Measurements from ENCODE around the gene MRGPRD. TPM values are rescaled to one million over a fixed set of nuclear protein-coding genes. Genes with fewer than 3 reads are reported as not detected.

MRGPRD gene
- total and polyA plus RNA-seq, 5 donors from 2014 or later: 0.50 TPM; not detected in 4

DNA sequence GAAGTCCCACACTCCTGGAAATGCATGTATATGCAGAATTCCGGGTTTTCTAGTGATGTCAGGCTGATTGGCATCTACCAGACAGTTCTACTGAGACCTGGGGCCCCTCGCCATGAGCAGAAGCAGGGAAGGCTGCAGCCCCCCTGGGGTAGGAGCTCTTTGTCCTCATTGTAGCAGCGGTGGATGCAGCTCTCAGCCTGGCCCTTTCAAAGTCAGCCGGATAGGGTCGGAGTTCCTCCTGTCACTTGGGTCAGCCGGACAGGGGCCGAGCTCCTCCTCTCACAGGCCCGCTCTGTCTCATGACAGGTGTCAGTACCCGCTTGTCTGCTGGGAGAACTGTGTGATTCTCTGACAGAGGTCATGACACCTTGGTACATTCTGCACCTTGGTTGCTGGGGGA is 30.0 kb downstream of the MRGPRD start:
- H3K4me3 Mint-ChIP-seq: no peak overlapping the region
- H3K27ac Mint-ChIP-seq: no peak overlapping the region
- H3K27me3 ChIP-seq (ENCODE audit: control insufficient read depth, insufficient read depth, low read length): no peaks in the 10 kb centered on the region

DNA sequence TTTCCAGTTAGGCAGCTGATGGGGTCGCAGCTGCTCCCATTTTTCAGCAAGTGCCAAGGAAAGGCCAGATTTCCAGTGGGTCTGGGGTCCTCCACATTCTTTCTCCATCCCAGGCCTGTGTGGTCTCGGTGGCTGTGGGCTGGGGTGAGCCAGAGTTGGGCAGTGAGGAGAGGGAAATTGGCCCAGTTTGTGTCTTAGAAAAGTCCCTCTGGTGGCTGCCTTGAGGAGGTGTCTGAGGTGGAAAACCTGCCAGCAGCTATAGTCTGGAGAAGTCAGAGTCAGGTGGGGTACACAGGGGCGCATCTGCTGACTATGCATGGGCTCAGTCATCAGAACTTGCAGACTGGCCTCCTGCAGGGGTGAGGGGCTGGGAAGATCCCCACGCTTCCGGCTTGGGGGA is 30.5 kb downstream of the MRGPRD start:
- ATAC-seq (ENCODE audit: low read depth in 2 of 2): no peak
- no peaks in the 10 kb centered on the region for H3K4me1 ChIP-seq (ENCODE audit: control insufficient read depth, insufficient read depth, low read length, poor library complexity, severe bottlenecking)
- Mint-ChIP-seq H3K36me3 (no peaks in the 10 kb centered on the region), H3K4me1 (peaks cover 0 to under 1% (median under 1%) of the 10 kb centered on the region in 4 donors), H3K4me3 (no peak overlapping the region), H3K27ac (no peak overlapping the region), H3K9me3 (no peaks in the 10 kb centered on the region), H3K27me3 (no peaks in the 10 kb centered on the region)
- H3K36me3 ChIP-seq (ENCODE audit: control insufficient read depth, insufficient read depth, low read length): no peaks in the 10 kb centered on the region
- H3K4me3 ChIP-seq (ENCODE audit: low read depth, low read length): no peak overlapping the region
- no peaks in the 10 kb centered on the region for H3K27me3 ChIP-seq (ENCODE audit: control insufficient read depth, insufficient read depth, low read length)
- no peak overlapping the region for H3K27ac ChIP-seq (ENCODE audit: insufficient read depth, low read length, poor library complexity, severe bottlenecking)
- DNase-seq: peak in 1 of 3 donors; percentile 27
- no peaks in the 10 kb centered on the region for H3K9me3 ChIP-seq (ENCODE audit: control insufficient read depth in 2 of 2, low read length in 2 of 2)

More for the DNA sequence above, 30.0 kb downstream of the MRGPRD start:
- no peaks in the 10 kb centered on the region for H3K36me3 Mint-ChIP-seq
- H3K27me3 Mint-ChIP-seq: no peaks in the 10 kb centered on the region
- peaks cover 0 to 4% (median under 1%) of the 10 kb centered on the region in 4 donors for H3K4me1 Mint-ChIP-seq
- H3K4me3 ChIP-seq (ENCODE audit: low read depth, low read length): no peak overlapping the region
- H3K36me3 ChIP-seq (ENCODE audit: control insufficient read depth, insufficient read depth, low read length): no peaks in the 10 kb centered on the region
- no peak for ATAC-seq (ENCODE audit: low read depth in 2 of 2)
- H3K9me3 ChIP-seq (ENCODE audit: control insufficient read depth in 2 of 2, low read length in 2 of 2): no peaks in the 10 kb centered on the region
- no peak for DNase-seq
- no peaks in the 10 kb centered on the region for H3K4me1 ChIP-seq (ENCODE audit: control insufficient read depth, insufficient read depth, low read length, poor library complexity, severe bottlenecking)
- H3K27ac ChIP-seq (ENCODE audit: insufficient read depth, low read length, poor library complexity, severe bottlenecking): no peak overlapping the region
- H3K9me3 Mint-ChIP-seq: no peaks in the 10 kb centered on the region

DNA sequence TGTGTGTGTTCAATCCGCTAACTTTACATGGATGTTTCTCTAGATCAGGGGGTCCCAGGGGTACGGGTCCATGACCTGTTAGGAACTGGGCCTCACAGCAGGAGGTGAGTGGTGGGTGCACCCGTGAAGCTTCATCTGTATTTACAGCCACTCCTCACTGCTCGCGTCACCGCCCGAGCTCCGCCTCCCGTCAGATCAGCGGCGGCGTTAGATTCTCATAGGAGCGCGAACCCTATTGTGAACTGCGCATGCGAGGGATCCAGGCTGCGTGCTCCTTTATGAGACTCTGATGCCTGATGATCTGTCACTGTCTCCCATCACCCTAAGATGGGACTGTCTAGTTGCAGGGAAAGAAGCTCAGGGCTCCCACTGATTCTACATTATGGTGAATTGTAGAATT is 31.9 kb downstream of the MRGPRD start:
- Mint-ChIP-seq H3K36me3 (no peaks in the 10 kb centered on the region), H3K4me3 (no peak overlapping the region), H3K27ac (no peak overlapping the region), H3K9me3 (no peaks in the 10 kb centered on the region), H3K4me1 (no peaks in the 10 kb centered on the region), H3K27me3 (no peaks in the 10 kb centered on the region)
- Histone ChIP-seq H3K36me3 (ENCODE audit: control insufficient read depth, insufficient read depth, low read length) (no peaks in the 10 kb centered on the region), H3K9me3 (ENCODE audit: control insufficient read depth in 2 of 2, low read length in 2 of 2) (no peaks in the 10 kb centered on the region), H3K4me3 (ENCODE audit: low read depth, low read length) (no peak overlapping the region), H3K4me1 (ENCODE audit: control insufficient read depth, insufficient read depth, low read length, poor library complexity, severe bottlenecking) (no peaks in the 10 kb centered on the region), H3K27me3 (ENCODE audit: control insufficient read depth, insufficient read depth, low read length) (no peaks in the 10 kb centered on the region), H3K27ac (ENCODE audit: insufficient read depth, low read length, poor library complexity, severe bottlenecking) (no peak overlapping the region)
- ATAC-seq (ENCODE audit: low read depth in 2 of 2): no peak
- DNase-seq: no peak

DNA sequence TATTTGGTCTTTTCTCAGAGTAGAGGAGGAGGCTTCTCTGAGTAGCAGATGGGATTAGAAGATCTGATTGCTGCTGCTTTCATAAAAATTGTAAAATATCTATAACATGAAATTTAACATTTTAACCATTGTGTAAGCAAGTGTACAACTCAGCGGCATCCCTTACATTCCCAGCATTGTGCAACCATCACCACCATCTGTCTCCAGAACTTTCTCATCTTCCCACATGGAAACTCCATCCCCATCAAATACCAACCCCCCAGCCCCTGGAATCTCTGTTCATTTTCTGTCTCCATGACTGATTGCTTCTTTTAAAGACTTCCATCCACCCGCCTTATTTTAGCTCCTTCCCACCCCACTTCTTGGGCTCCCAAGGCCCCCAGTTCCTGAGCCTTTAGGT is 32.3 kb downstream of the MRGPRD start:
- Mint-ChIP-seq H3K36me3 (no peaks in the 10 kb centered on the region), H3K4me3 (no peak overlapping the region), H3K27ac (no peak overlapping the region), H3K9me3 (no peaks in the 10 kb centered on the region), H3K27me3 (no peaks in the 10 kb centered on the region), H3K4me1 (no peaks in the 10 kb centered on the region)
- Histone ChIP-seq H3K36me3 (ENCODE audit: control insufficient read depth, insufficient read depth, low read length) (no peaks in the 10 kb centered on the region), H3K27me3 (ENCODE audit: control insufficient read depth, insufficient read depth, low read length) (no peaks in the 10 kb centered on the region), H3K27ac (ENCODE audit: insufficient read depth, low read length, poor library complexity, severe bottlenecking) (no peak overlapping the region), H3K4me3 (ENCODE audit: low read depth, low read length) (no peak overlapping the region), H3K9me3 (ENCODE audit: control insufficient read depth in 2 of 2, low read length in 2 of 2) (no peaks in the 10 kb centered on the region), H3K4me1 (ENCODE audit: control insufficient read depth, insufficient read depth, low read length, poor library complexity, severe bottlenecking) (no peaks in the 10 kb centered on the region)
- ATAC-seq (ENCODE audit: low read depth in 2 of 2) (no peak), DNase-seq (no peak)

DNA sequence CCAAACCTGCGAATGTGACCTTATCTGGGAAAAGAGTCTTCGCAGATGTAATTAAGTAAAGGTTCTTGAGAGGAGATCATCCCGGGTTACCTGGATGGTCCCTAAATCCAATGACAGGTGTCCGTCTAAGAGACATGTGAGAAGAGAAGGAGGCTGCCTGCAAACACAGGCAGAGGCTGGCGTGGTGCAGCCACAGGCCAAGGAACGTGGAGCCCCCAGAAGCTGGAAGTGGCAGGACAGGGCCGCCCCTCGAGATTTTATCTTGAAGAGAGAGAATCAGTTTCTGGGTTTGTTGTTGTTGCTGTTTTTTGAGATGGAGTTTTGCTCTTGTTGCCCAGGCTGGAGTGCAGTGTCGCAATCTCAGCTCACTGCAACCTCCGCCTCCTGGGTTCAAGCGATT is 33.6 kb downstream of the MRGPRD start:
- Mint-ChIP-seq H3K4me3 (no peak overlapping the region), H3K4me1 (no peaks in the 10 kb centered on the region), H3K36me3 (no peaks in the 10 kb centered on the region), H3K9me3 (no peaks in the 10 kb centered on the region), H3K27me3 (no peaks in the 10 kb centered on the region), H3K27ac (no peak overlapping the region)
- H3K27ac ChIP-seq (ENCODE audit: insufficient read depth, low read length, poor library complexity, severe bottlenecking): no peak overlapping the region
- no peaks in the 10 kb centered on the region for H3K36me3 ChIP-seq (ENCODE audit: control insufficient read depth, insufficient read depth, low read length)
- no peaks in the 10 kb centered on the region for H3K9me3 ChIP-seq (ENCODE audit: control insufficient read depth in 2 of 2, low read length in 2 of 2)
- no peak for ATAC-seq (ENCODE audit: low read depth in 2 of 2)
- no peak for DNase-seq
- H3K4me1 ChIP-seq (ENCODE audit: control insufficient read depth, insufficient read depth, low read length, poor library complexity, severe bottlenecking): no peaks in the 10 kb centered on the region
- H3K4me3 ChIP-seq (ENCODE audit: low read depth, low read length): no peak overlapping the region
- no peaks in the 10 kb centered on the region for H3K27me3 ChIP-seq (ENCODE audit: control insufficient read depth, insufficient read depth, low read length)

DNA sequence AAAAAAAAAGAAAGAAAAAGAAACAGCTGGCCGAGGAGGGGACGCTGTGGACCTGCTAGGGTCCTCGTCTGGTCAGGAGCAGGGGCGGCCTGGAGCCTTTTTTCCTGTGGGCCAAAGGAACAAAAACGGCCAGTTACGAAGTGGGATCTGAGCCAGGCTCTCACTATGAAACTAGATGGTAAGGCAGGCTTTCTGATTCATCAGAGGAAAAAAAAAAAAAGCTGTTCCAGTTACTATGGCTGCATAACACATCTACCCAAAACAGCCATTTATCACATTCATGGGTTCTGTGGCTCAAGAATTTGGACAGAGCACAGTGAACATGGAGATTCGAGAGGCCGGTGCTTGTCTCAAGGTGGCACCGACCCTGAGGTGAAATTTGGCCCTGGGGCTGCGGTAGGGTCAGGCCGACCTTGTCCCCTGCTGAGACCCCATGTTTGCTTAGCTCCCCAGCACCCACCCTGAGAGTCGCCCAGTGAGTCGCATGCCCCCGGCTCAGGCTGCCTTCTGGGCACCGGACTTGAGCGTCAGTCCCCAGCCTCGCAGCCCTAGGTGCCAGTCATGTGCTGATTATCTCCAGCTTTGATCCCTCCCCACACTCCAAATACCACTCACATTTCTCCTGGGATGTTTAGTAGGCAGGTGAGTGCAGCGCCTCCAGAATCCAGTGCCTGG is 34.2 kb downstream of the MRGPRD start:
- Histone ChIP-seq H3K9me3 (ENCODE audit: control insufficient read depth in 2 of 2, low read length in 2 of 2) (no peaks in the 10 kb centered on the region), H3K4me1 (ENCODE audit: control insufficient read depth, insufficient read depth, low read length, poor library complexity, severe bottlenecking) (no peaks in the 10 kb centered on the region), H3K27ac (ENCODE audit: insufficient read depth, low read length, poor library complexity, severe bottlenecking) (no peak overlapping the region), H3K36me3 (ENCODE audit: control insufficient read depth, insufficient read depth, low read length) (no peaks in the 10 kb centered on the region), H3K4me3 (ENCODE audit: low read depth, low read length) (no peak overlapping the region), H3K27me3 (ENCODE audit: control insufficient read depth, insufficient read depth, low read length) (no peaks in the 10 kb centered on the region)
- ATAC-seq (ENCODE audit: low read depth in 2 of 2): no peak
- Mint-ChIP-seq H3K27ac (no peak overlapping the region), H3K4me1 (no peaks in the 10 kb centered on the region), H3K9me3 (no peaks in the 10 kb centered on the region), H3K27me3 (no peaks in the 10 kb centered on the region), H3K4me3 (no peak overlapping the region), H3K36me3 (no peaks in the 10 kb centered on the region)
- no peak for DNase-seq

DNA sequence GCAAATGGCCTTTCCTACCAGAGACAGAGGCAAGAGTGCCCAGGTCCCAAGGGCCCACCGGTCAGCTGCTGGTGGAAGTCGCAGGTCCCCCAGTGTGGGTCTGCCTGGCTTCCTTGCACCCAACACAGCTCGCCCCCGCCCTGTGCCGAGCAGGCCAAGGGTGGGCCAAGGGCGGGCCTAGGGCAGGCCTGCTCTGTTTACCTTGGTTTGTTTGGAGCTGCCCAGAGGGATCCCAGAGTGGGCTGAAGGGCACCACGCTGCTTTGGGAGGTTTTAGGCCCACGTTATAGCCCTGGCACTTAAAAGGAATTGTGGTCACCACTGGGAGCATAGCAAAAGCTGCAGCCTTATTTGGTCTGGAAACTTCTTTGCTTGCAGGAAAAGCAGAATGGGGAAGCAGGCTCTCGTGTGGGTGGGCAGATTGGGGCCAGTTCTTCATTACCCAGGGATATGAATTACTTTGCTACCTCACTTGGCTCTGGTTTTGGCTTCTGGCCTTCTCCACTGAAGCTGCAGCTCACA is 38.0 kb downstream of the MRGPRD start:
- Histone ChIP-seq H3K9me3 (ENCODE audit: control insufficient read depth in 2 of 2, low read length in 2 of 2) (no peaks in the 10 kb centered on the region), H3K4me3 (ENCODE audit: low read depth, low read length) (no peak overlapping the region), H3K27me3 (ENCODE audit: control insufficient read depth, insufficient read depth, low read length) (no peaks in the 10 kb centered on the region), H3K4me1 (ENCODE audit: control insufficient read depth, insufficient read depth, low read length, poor library complexity, severe bottlenecking) (no peaks in the 10 kb centered on the region), H3K36me3 (ENCODE audit: control insufficient read depth, insufficient read depth, low read length) (peaks cover 17% of the 10 kb centered on the region), H3K27ac (ENCODE audit: insufficient read depth, low read length, poor library complexity, severe bottlenecking) (no peak overlapping the region)
- Mint-ChIP-seq H3K27ac (no peak overlapping the region), H3K4me1 (no peaks in the 10 kb centered on the region), H3K27me3 (no peaks in the 10 kb centered on the region), H3K36me3 (peaks cover 4% of the 10 kb centered on the region), H3K9me3 (no peaks in the 10 kb centered on the region), H3K4me3 (no peak overlapping the region)
- ATAC-seq (ENCODE audit: low read depth in 2 of 2) (no peak), DNase-seq (no peak)

DNA sequence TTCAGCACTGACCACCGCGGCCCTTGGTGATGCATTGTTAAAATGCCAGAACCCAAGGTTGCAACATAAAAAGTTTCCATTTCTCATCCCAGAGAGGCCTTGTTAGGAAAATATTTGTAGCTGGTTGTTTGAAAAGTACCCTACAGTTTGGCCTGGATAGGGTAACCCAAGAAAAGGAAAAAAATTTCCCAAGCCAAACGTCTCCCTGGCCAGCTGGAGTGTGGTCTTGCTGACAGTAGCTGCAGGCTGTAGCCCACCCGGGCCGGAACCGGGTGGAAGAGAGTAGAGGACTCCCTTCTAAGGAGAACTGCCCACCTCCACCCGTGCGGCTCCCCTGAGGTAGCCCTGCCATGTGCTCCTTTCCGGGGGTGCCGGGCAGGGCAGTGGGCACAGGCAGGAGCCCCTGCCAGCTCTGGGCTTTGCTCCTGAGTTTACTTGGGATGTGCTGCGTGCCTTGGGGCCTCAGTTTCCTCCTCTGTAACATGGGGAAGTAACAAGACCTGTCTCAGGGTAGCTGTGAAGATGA is 38.6 kb downstream of the MRGPRD start:
- Histone ChIP-seq H3K9me3 (ENCODE audit: control insufficient read depth in 2 of 2, low read length in 2 of 2) (no peaks in the 10 kb centered on the region), H3K36me3 (ENCODE audit: control insufficient read depth, insufficient read depth, low read length) (peaks cover 23% of the 10 kb centered on the region), H3K4me3 (ENCODE audit: low read depth, low read length) (no peak overlapping the region), H3K27me3 (ENCODE audit: control insufficient read depth, insufficient read depth, low read length) (no peaks in the 10 kb centered on the region), H3K27ac (ENCODE audit: insufficient read depth, low read length, poor library complexity, severe bottlenecking) (no peak overlapping the region), H3K4me1 (ENCODE audit: control insufficient read depth, insufficient read depth, low read length, poor library complexity, severe bottlenecking) (no peaks in the 10 kb centered on the region)
- H3K27me3 Mint-ChIP-seq: no peaks in the 10 kb centered on the region
- no peak overlapping the region for H3K4me3 Mint-ChIP-seq
- no peak overlapping the region for H3K27ac Mint-ChIP-seq
- no peaks in the 10 kb centered on the region for H3K4me1 Mint-ChIP-seq
- H3K36me3 Mint-ChIP-seq: peaks cover 4% of the 10 kb centered on the region
- no peak for ATAC-seq (ENCODE audit: low read depth in 2 of 2)
- no peak for DNase-seq
- H3K9me3 Mint-ChIP-seq: no peaks in the 10 kb centered on the region

Data from CD4-positive, CD25-positive, alpha-beta regulatory T cell (primary cell).